Tibial artery (tissue), 4 donors: ENCODE data around the gene CACNB3.
"Not testable (repeated sequence)": the region's sequence is repeated elsewhere in the genome, so short reads cannot be mapped to it uniquely, and the experiment has no call there.

Experiments
- DNase-seq, 2 donors: peaks; one replicate each; pipeline ENCODE4 v3.0.0-alpha.2; 2019
- H3K27ac ChIP-seq, 2 donors: fragments of 200-600 bp; sonication (generic) in 1 of 2; 1 replicate in 1 of 2; 2 replicates in 1 of 2; pipeline ENCODE4 v1.5.1; 2018 to 2019; ENCODE audit warnings: mild to moderate bottlenecking in 1 of 2
- H3K27me3 ChIP-seq, 2 donors: fragments of 200-600 bp; sonication (generic) in 1 of 2; one replicate each; pipeline versions ENCODE4 v1.5.1 to v1.6.0; 2016 to 2019
- H3K36me3 ChIP-seq, 3 donors: fragments of 200-600 bp; sonication (generic) in 2 of 3; one replicate each; pipeline ENCODE4 v1.5.1; 2016 to 2019; ENCODE audit warnings: mild to moderate bottlenecking in 2 of 3
- H3K4me1 ChIP-seq, 4 donors: fragments of 200-600 bp; sonication (generic) in 2 of 4; 1 replicate in 3 of 4; 2 replicates in 1 of 4; pipeline ENCODE4 v1.5.1; 2016 to 2019
- H3K4me3 ChIP-seq, 2 donors: fragments of 200-600 bp; sonication (generic) in 1 of 2; 1 replicate in 1 of 2; 2 replicates in 1 of 2; pipeline ENCODE4 v1.5.1; 2018 to 2019; ENCODE audit warnings: mild to moderate bottlenecking in 2 of 2
- H3K9me3 ChIP-seq, 3 donors: fragments of 200-600 bp; sonication (generic) in 1 of 3; one replicate each; pipeline ENCODE4 v1.5.1; 2016 to 2019
- intact Hi-C: fragments of 100-400 bp; cut with DNase I; formaldehyde crosslinking; loops from one replicate; pipeline ENCODE4 v1.15.0; 2023; ENCODE audit warnings: low total_unique reads
- TF ChIP-seq, protein P1 (sequence below), 2 experiments: fragments of 200-600 bp in 1 of 2; fragments of 450-650 bp in 1 of 2; IDR thresholded peaks; one replicate each; pipeline ENCODE4 v1.5.1; 2017 to 2019; ENCODE audit warnings: antibody characterized with exemption in 2 of 2, mild to moderate bottlenecking in 1 of 2, moderate library complexity in 1 of 2

The CACNB3 gene

DNA sequence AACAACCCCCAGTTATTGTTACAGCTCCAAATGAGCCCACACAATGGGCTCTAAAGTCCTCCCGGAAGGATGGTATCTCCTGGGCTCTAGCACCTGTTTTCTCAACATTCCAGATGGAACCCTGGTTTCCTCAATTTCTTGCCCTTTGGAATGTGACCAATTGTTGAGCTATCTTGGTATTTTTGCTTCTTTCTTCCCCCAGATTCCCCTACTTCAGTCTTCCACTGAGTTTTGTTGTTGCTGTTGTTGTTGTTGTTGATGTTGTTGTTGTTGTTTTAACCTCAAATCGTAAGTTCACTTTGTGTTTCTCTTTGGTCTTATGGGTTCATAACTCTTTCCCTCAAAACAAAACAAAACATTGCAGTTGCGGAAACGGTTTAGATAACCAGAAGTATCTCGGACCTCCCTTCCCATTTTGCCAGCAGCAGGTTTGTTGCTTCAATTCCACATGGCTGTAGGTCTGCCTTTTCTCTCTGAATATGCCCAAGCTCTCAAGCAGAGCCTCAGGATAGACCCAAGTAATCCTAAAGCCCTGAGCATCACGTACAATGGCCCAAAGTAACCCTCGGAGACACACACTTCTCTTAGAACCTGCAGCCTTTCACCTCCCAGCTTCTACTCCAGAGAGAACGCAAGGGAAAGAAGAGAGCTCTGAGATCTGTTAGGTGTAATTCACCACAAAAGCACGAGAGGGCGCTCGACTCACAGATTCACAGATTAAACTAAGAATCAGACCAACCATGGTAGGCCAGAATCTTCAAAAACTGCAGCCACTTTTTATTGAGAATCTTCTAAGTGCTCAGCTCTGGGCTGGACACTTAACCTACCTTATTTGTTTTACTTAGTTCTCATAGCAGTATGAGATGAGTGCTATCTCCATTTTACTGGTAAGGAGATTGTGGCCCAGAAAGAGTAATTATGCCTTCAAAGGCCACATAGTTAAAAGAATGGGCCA is 34.7 kb downstream of the CACNB3 start:
- Histone ChIP-seq H3K4me1 (peaks cover 0 to 30% (median 21%) of the 10 kb centered on the region in 4 donors), H3K27me3 (no peaks in the 10 kb centered on the region), H3K36me3 (peaks cover 0 to 9% (median 0%) of the 10 kb centered on the region in 3 donors), H3K4me3 (peak overlapping the region; percentile 73 to 97), H3K9me3 (no peaks in the 10 kb centered on the region), H3K27ac (peak overlapping the region; percentile 35 to 90)
- DNase-seq, result peak; percentile 91 to 94
- intact Hi-C loops, result loop anchor here (1.0 to 5.0 kb wide), 2 partner anchors 38 to 84 kb away; no protein-coding TSS in a partner anchor
- TF ChIP-seq, protein P1, sequence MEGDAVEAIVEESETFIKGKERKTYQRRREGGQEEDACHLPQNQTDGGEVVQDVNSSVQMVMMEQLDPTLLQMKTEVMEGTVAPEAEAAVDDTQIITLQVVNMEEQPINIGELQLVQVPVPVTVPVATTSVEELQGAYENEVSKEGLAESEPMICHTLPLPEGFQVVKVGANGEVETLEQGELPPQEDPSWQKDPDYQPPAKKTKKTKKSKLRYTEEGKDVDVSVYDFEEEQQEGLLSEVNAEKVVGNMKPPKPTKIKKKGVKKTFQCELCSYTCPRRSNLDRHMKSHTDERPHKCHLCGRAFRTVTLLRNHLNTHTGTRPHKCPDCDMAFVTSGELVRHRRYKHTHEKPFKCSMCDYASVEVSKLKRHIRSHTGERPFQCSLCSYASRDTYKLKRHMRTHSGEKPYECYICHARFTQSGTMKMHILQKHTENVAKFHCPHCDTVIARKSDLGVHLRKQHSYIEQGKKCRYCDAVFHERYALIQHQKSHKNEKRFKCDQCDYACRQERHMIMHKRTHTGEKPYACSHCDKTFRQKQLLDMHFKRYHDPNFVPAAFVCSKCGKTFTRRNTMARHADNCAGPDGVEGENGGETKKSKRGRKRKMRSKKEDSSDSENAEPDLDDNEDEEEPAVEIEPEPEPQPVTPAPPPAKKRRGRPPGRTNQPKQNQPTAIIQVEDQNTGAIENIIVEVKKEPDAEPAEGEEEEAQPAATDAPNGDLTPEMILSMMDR (IDR thresholded peaks at IDR 0.05), result peak; percentile 87 to 92

DNA sequence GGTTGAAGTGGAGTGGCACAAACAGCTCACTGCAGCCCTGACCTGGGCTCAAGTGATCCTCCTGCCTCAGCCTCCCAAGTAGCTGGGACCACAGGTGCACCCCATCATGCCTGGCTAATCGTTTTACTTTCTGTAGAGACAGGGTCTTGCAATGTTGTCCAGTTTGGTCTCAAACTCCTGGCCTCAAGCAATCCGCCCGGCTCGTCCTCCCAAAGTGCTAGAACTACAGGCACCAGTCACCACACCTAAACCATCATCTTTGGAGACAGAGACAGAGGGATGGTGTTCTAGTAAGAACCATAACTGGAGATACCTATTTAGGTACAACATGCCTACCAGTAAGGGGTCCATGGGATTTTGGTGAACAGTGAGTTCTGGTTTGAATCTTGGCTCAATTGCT is 36.2 kb downstream of the CACNB3 start:
- TF ChIP-seq, protein P1 (IDR thresholded peaks at IDR 0.05), result no peak
- no peak overlapping the region for H3K4me3 ChIP-seq
- no peaks in the 10 kb centered on the region for H3K27me3 ChIP-seq
- peaks cover 0 to 7% (median 0%) of the 10 kb centered on the region in 3 donors for H3K36me3 ChIP-seq
- no peak overlapping the region for H3K27ac ChIP-seq
- DNase-seq, result no peak
- no peaks in the 10 kb centered on the region for H3K9me3 ChIP-seq
- intact Hi-C loops, result loop anchor here (5.0 kb wide), 1 partner anchor 83 kb away; no protein-coding TSS in a partner anchor
- H3K4me1 ChIP-seq, result peaks cover 0 to 26% (median 19%) of the 10 kb centered on the region in 4 donors

DNA sequence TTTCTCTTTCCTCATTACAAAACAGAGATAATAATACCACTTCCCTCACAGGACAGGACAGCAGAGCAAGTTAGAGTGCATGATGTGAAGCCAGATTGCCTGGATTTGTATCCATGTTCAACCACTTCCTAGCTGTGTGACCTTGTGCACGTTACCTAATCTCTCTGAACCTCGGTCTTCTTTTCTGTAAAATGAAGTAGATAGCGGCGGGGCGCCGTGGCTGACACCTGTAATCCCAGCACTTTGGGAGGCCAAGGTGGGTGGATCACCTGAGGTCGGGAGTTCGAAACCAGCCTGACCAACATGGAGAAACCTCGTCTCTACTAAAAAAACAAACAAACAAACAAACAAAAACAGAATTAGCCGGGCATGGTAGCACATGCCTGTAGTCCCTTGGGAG is 36.6 kb downstream of the CACNB3 start:
- not testable (repeated sequence) for H3K27ac ChIP-seq, H3K27me3 ChIP-seq, H3K36me3 ChIP-seq, H3K9me3 ChIP-seq, H3K4me3 ChIP-seq, DNase-seq
- H3K4me1 ChIP-seq, result peaks cover 0 to 22% (median 17%) of the 10 kb centered on the region in 4 donors
- intact Hi-C loops, result loop anchor here (5.0 kb wide), 1 partner anchor 82 kb away; no protein-coding TSS in a partner anchor

DNA sequence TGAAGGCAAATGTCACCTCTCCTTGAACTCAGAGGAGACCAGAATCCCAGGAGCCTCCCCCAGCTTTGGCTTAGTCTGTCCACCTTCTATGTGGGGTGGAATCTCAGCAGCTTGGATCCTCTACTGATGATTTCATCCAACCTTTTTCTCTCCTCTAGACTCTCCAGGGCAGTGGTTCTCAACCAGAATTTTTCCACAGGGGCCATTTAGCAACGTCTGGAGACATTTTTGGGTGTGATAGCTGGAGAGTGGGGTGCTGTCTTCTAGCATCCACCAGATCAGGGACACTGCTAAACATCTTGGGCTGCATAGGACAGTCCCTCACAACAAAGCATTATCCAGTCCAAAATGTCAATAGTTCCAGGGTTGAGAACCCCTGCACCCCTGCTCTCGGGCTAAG is 38.1 kb downstream of the CACNB3 start:
- H3K27ac ChIP-seq, result no peak overlapping the region
- peaks cover 0 to 5% (median 0%) of the 10 kb centered on the region in 3 donors for H3K36me3 ChIP-seq
- no peak for DNase-seq
- H3K4me1 ChIP-seq, result peaks cover 0 to 8% (median 5%) of the 10 kb centered on the region in 4 donors
- H3K27me3 ChIP-seq, result no peaks in the 10 kb centered on the region
- intact Hi-C loops, result no loop called here
- TF ChIP-seq, protein P1 (IDR thresholded peaks at IDR 0.05), result no peak
- no peak overlapping the region for H3K4me3 ChIP-seq
- no peaks in the 10 kb centered on the region for H3K9me3 ChIP-seq

DNA sequence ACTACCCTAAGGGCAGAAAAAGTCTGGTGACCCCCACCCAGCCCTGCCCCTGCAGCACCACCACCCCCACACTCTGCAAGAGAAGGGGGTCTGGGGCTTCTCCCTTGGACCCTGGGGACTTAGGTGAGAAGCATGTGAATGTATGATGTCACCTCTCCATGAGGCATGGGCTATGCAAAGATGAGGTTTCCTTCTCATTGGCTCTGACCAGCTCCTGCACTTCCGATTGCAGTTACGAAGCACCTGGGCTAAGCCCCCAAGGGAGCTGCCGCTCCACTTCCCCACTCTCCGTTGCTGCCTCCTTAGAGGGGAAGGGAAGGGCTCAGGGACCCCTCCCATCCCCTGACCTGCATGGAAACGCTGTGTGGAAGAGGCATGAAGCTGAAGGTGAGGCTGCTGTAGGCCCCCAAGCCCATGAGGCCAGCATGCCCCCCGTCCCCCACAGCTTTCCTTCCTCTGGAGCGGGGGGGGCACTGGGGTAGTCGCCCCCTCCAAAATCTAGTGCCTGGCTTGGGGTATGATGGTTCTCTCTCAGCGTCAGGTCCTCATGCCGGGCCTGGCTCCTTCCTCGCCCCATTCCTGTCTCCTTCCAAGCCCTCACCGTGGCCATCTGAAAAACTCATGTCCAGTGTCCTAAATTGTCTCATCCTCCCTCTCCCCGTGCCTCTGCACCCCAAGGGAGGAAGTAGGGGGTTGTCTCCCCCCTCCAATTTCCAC is 39.1 kb downstream of the CACNB3 start:
- H3K4me1 ChIP-seq, result peaks cover 0 to 7% (median 4%) of the 10 kb centered on the region in 4 donors
- H3K9me3 ChIP-seq, result no peaks in the 10 kb centered on the region
- H3K27ac ChIP-seq, result no peak overlapping the region
- H3K36me3 ChIP-seq, result peaks cover 0 to 5% (median 0%) of the 10 kb centered on the region in 3 donors
- intact Hi-C loops, result no loop called here
- TF ChIP-seq, protein P1 (IDR thresholded peaks at IDR 0.05), result no peak
- no peak overlapping the region for H3K4me3 ChIP-seq
- DNase-seq, result no peak
- peaks cover 0 to 4% of the 10 kb centered on the region in 2 donors for H3K27me3 ChIP-seq
